GM18520 (cell line): ENCODE data around the gene SYNGR1.
"Not testable (repeated sequence)": the region's sequence is repeated elsewhere in the genome, so short reads cannot be mapped to it uniquely, and the experiment has no call there.

Source experiments
- ATAC-seq: cut with Tn5 transposase; IDR thresholded peaks from one replicate; pipeline ENCODE4 v1.9.1; 2021; ENCODE audit not compliant: unreplicated experiment

SYNGR1 gene

DNA sequence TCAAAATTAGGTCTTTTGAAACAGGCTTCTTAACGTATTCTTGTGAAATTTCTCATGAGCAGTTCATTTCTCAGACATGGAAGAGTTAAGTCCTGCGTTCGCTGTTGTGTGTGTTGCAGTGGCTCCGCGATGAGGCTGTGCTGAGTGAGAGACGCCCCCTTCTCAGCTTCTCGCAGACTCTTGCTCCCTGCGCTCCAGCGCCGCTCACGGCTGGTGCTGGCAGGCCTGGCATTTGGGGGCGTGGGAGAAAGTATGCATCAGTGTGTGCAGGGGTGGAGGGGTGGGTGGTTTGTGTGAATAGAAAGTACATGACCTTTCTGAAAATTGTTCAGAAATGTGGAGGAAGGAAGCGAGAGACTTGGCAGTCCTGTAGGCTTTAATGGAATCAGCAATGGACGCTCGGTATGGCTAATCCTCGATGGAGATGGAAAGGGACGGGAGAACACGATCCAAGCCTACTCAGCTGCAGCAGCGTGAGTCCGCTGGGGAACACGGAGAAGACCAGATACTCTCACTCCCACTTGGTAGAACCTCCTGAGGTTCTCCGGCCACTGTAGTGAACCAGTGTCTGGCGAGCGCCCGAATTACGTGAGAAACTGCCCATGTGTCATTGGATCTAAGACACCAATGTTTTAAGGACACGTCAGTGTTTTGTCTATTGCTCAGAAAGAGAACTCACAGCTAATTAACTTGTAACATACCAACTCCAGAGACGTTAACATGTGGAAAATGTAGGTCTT, 55.7 kb downstream of the SYNGR1 start:
- ATAC-seq = no peak

DNA sequence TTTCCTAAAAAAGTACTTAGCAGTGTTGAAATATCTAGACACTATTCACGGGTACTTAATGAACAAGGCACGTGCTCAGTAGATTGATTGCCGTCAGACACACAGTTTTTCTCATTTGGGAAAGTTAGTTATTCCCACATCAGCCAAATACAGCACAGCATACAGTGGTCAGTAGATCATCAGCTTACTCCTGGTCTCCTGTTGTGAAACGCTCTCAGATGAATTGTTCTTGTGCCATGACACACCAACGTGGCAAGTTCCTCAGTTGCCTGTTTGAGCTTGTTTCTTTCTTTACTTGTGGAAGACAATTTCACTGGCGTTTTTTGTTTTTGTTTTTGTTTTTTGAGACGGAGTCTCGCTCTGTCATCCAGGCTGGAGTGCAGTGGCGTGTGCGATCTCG, 58.4 kb downstream of the SYNGR1 start:
- no peak for ATAC-seq

GRCh38 chr22:39408807-39409206, 59.0 kb downstream of the SYNGR1 start:
- no peak for ATAC-seq

- no peak for ATAC-seq
Observed at GRCh38 chr22:39409516-39410029, 59.8 kb downstream of the SYNGR1 start.

GRCh38 chr22:39410264-39410663, 60.5 kb downstream of the SYNGR1 start:
- no peak for ATAC-seq

DNA sequence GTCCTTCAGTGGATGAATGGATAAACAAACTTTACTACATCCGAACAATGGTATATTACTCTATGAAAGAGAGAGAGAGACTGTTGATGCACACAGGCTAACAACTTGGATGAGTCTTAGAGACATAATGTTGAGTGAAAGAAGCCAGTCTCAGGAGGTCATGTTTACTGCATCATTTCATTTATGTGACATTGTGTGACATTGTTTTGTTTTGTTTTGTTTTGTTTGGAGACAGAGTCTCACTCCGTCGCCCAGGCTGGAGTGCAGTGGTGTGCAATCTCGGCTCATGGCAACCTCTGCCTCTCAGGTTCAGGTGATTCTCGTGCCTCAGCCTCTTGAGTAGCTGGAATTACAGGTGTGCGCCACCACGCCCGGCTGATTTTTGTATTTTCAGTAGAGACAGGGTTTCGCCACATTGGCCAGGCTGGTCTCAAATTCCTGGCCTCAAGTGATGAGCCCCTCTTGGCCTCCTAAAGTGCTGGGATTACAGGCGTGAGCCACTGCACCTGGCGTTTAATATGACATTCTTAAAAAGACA, 62.1 kb downstream of the SYNGR1 start:
- not testable (repeated sequence) for ATAC-seq

GRCh38 chr22:39413204-39413603, 63.4 kb downstream of the SYNGR1 start:
- ATAC-seq = not testable (repeated sequence)

DNA sequence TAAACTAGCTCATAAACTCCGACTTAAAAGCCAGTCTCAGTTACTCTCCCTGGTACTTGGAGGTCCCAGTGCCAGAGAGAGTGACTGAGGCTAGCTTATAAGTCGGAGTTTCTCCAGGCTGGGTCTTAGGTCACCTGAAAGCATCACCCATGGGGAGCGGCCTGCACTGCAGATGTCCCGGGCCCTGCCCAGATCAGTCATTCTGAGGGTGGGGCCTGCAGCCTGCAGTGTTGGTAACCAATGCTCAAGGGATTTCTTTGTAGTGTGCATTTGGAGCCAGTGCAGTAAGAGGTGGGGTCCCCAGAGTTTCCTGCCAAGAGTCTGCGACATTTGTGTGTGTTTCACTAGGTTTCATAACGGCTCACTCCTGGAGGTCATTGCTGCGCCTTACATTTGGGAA, 64.6 kb downstream of the SYNGR1 start:
- no peak for ATAC-seq

- no peak for ATAC-seq
Observed at GRCh38 chr22:39414886-39415285, 65.1 kb downstream of the SYNGR1 start.

GRCh38 chr22:39415506-39415905, 65.7 kb downstream of the SYNGR1 start:
- ATAC-seq = no peak

- no peak for ATAC-seq
Observed at GRCh38 chr22:39416319-39416718, 66.5 kb downstream of the SYNGR1 start.

DNA sequence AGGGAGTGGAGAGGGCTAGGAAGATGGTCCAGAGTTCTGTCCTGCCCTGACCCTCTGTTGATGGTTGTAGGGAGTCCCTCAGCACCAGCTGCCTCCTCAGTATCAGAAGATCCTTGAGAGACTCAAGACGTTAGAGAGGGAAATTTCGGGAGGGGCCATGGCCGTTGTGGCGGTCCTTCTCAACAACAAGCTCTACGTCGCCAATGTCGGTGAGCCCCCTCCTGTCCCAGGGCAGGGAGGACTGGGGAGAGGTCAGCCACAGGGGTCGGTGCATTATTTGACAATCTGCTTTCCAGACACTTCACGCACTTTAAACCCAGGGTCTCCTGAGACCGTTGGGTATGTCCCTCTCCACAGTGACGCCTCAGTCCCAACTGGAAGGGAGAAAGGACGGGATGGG, 67.8 kb downstream of the SYNGR1 start:
- ATAC-seq = no peak

- ATAC-seq = no peak
Observed at GRCh38 chr22:39418696-39419095, 68.9 kb downstream of the SYNGR1 start.

GRCh38 chr22:39419096-39419495, 69.3 kb downstream of the SYNGR1 start:
- no peak for ATAC-seq

DNA sequence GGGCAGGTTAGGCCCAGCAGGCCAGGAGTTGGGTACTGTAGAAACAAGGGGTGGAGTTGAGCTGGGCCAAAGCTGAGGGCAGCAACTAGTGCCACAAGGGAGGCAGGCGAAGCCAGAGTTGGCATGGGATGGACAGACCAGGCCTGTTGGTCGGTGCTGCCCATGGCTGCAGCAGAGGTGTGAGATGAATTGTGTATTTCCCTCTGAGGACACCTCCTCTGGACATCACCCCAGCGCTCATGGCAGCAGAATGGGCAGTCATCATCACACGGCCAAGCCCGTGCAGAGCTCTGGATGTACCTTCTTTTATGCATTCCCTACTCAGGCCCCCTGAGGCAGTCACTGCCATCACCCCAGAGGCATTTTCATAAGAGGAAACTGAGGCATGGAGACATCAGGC, 70.1 kb downstream of the SYNGR1 start:
- no peak for ATAC-seq

DNA sequence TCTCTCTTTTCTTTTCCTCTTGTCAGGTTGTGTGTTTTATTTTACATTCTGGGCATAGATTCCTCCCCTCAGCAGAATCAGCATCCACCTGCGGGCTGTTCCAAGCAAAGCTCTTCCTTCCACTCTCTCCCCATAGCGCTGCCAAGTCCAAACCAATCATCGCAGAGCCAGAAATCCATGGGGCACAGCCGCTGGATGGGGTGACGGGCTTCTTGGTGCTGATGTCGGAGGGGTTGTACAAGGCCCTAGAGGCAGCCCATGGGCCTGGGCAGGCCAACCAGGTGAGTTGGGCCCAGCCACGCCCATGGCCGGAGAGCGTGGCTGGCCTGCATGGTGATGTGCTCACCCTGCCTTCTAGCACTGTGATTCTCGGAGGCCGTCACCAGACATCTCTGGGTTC, 71.9 kb downstream of the SYNGR1 start:
- no peak for ATAC-seq

GRCh38 chr22:39422101-39422500, 72.3 kb downstream of the SYNGR1 start:
- no peak for ATAC-seq

- ATAC-seq = no peak
Observed at GRCh38 chr22:39422721-39423120, 72.9 kb downstream of the SYNGR1 start.

- ATAC-seq = no peak
Observed at GRCh38 chr22:39423976-39424375, 74.2 kb downstream of the SYNGR1 start.

DNA sequence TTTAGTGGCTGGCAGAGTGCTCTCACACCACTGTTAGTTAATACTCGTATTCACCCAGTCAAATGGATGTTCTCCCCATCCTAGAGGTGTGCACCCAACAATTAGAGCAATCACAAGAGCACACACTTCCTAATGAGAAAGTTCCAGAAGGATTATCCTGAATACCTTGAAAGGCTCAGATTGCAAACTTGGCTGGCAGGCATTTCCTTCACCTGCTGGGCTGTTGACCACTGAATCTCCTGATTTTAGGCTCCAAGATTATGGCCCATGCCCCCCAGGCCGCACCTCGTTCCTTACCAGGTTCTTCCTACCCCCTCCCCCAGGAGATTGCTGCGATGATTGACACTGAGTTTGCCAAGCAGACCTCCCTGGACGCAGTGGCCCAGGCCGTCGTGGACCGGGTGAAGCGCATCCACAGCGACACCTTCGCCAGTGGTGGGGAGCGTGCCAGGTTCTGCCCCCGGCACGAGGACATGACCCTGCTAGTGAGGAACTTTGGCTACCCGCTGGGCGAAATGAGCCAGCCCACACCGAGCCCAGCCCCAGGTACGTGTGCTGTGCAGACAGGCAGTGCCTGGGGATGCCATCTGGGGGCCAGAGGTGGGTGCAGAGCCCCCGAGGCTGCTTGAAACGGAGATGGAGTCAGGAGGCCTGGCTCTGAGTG, 76.7 kb downstream of the SYNGR1 start:
- no peak for ATAC-seq

DNA sequence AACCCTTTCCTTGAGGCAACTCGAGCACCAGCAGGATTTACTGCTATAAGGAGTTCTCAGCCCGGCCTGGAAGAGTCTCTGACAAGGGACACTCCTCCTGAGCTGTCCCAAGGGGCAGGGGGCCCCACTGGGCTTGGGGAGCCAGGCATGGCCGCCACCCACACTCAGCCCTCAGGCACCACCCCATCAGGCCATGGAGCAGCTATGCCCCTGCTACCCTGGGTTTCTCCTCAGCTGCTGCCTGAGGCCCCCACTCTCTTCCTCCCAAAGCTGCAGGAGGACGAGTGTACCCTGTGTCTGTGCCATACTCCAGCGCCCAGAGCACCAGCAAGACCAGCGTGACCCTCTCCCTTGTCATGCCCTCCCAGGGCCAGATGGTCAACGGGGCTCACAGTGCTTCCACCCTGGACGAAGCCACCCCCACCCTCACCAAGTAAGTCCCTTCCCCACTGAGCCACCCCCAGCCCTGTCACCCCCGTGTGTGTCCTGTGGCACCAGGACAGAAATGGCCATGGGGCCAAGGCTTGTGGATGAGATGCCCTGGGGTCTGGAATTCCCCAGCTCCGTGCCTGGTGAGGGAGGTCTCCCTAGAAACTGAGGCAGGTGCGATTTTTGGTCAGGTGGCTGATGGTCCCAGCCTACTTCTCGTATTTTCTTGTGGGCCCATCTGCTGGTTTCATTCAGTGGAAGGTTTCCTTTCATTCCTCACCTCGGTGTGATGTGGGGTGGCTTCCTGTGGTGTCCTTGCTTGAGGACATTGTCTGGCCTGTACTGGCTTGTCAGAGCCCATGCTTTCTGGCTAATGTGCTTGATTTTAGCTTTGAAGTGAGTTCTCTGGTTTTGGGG, 78.2 kb downstream of the SYNGR1 start:
- no peak for ATAC-seq
